Muscle of back (tissue), 13 donors: Measurements from ENCODE around the gene SPTLC1. TPM values are rescaled to one million over a fixed set of nuclear protein-coding genes. Genes with fewer than 3 reads are reported as not detected.
A peak's percentile ranks its signal among the peaks of the same experiment; 100 is the strongest.
"Not testable (repeated sequence)": the region's sequence is repeated elsewhere in the genome, so short reads cannot be mapped to it uniquely, and the experiment has no call there.

ENCODE experiments used
- DNase-seq, 3 donors: peaks; one replicate each; pipeline versions ENCODE4 v3.0.0 to v3.0.0-alpha.2; 2013
- long read RNA-seq, 9 donors: transcript quantifications; one replicate each; lab custom pipeline, GENCODE V29; 2026
- polyA plus RNA-seq, 10 donors: library from polyadenylated mRNA; unstranded; fragments of 120-200 nt; gene quantifications; one replicate each; pipeline ENCODE4 v1.2.1, GENCODE V29; 2013; ENCODE audit not compliant: insufficient read length in 10 of 10

The SPTLC1 gene
- polyA plus RNA-seq = 10 to 100 TPM; 41.2 to 58.0 (median 48.1) TPM
- long read RNA-seq, donor 1, transcript SPTLC1-201 (15 exons, 1,894 nt) = major isoform, 9 of 12 reads
- long read RNA-seq, donor 1, partial matches to known transcripts = 0 of 12 reads
- long read RNA-seq, donor 1, other reads (novel, unspliced or antisense) = 0 of 12 reads
- long read RNA-seq, donor 2, transcript SPTLC1-201 (15 exons, 1,894 nt) = major isoform, 7 of 7 reads
- long read RNA-seq, donor 2, partial matches to known transcripts = 0 of 7 reads
- long read RNA-seq, donor 2, other reads (novel, unspliced or antisense) = 0 of 7 reads
- long read RNA-seq, donor 3 = 0 reads
- long read RNA-seq, donor 4, transcript SPTLC1-201 (15 exons, 1,894 nt) = major isoform, 5 of 5 reads
- long read RNA-seq, donor 4, partial matches to known transcripts = 0 of 5 reads
- long read RNA-seq, donor 4, other reads (novel, unspliced or antisense) = 0 of 5 reads
- long read RNA-seq, donor 5, transcript SPTLC1-204 (3 exons, 490 nt) = major isoform, 5 of 12 reads
- long read RNA-seq, donor 5, partial matches to known transcripts = 0 of 12 reads
- long read RNA-seq, donor 5, other reads (novel, unspliced or antisense) = 0 of 12 reads
- long read RNA-seq, donor 6, transcript SPTLC1-201 (15 exons, 1,894 nt) = major isoform, 8 of 12 reads
- long read RNA-seq, donor 6, partial matches to known transcripts = 0 of 12 reads
- long read RNA-seq, donor 6, other reads (novel, unspliced or antisense) = 0 of 12 reads
- long read RNA-seq, donor 7, partial matches to known transcripts = 0 of 6 reads
- long read RNA-seq, donor 7, other reads (novel, unspliced or antisense) = 0 of 6 reads
- long read RNA-seq, donor 8, partial matches to known transcripts = 9 of 15 reads
- long read RNA-seq, donor 8, other reads (novel, unspliced or antisense) = 0 of 15 reads
- long read RNA-seq, donor 9, partial matches to known transcripts = 0 of 2 reads
- long read RNA-seq, donor 9, other reads (novel, unspliced or antisense) = 0 of 2 reads

- peak; percentile 94 to 99 (median 97) for DNase-seq
Measured at GRCh38 chr9:92115071-92115858, at the start of gene SPTLC1. Gene SPTLC1, minus strand, starts transcription at chr9:92115413. Its CDS starts 43 bp downstream, at chr9:92115370.

- no peak for DNase-seq
Measured at GRCh38 chr9:92164975-92165374, 49.8 kb upstream of the SPTLC1 start.

GRCh38 chr9:92164490-92164889, 49.3 kb upstream of the SPTLC1 start:
- DNase-seq = no peak

GRCh38 chr9:92163276-92163675, 48.1 kb upstream of the SPTLC1 start:
- DNase-seq = no peak

- no peak for DNase-seq
Measured at GRCh38 chr9:92160786-92161185, 45.6 kb upstream of the SPTLC1 start.

- DNase-seq = no peak
Measured at GRCh38 chr9:92159058-92159457, 43.8 kb upstream of the SPTLC1 start.

GRCh38 chr9:92158097-92158601, 42.9 kb upstream of the SPTLC1 start:
- no peak for DNase-seq

- not testable (repeated sequence) for DNase-seq
Measured at GRCh38 chr9:92155736-92156135, 40.5 kb upstream of the SPTLC1 start.

GRCh38 chr9:92155221-92155620, 40.0 kb upstream of the SPTLC1 start:
- no peak for DNase-seq

GRCh38 chr9:92153466-92154415, 38.5 kb upstream of the SPTLC1 start:
- DNase-seq = peak; percentile 28 to 69 (median 29)

- peak in 1 of 3 donors; percentile 37 for DNase-seq
Measured at GRCh38 chr9:92151691-92152393, 36.6 kb upstream of the SPTLC1 start.

- DNase-seq = not testable (repeated sequence)
Measured at GRCh38 chr9:92150501-92151470, 35.6 kb upstream of the SPTLC1 start.

- no peak for DNase-seq
Measured at GRCh38 chr9:92147852-92148180, 32.6 kb upstream of the SPTLC1 start.

- DNase-seq = peak; percentile 27 to 63 (median 47)
Measured at GRCh38 chr9:92147030-92147851, 32.0 kb upstream of the SPTLC1 start.

- DNase-seq = peak in 2 of 3 donors; percentile 27 to 70
Measured at GRCh38 chr9:92146610-92147009, 31.4 kb upstream of the SPTLC1 start.

- not testable (repeated sequence) for DNase-seq
Measured at GRCh38 chr9:92145784-92146183, 30.6 kb upstream of the SPTLC1 start.

- no peak for DNase-seq
Measured at GRCh38 chr9:92142329-92142728, 27.1 kb upstream of the SPTLC1 start.
